HG02884 (cell line): Measurements from ENCODE around the gene PAK2.
"Not testable (repeated sequence)": the region's sequence is repeated elsewhere in the genome, so short reads cannot be mapped to it uniquely, and the experiment has no call there.

ENCODE experiments used
- ATAC-seq: cut with Tn5 transposase; IDR thresholded peaks from one replicate; pipeline ENCODE4 v1.9.1; 2021; ENCODE audit warnings: mild to moderate bottlenecking, moderate library complexity; ENCODE audit not compliant: unreplicated experiment

The PAK2 gene

GRCh38 chr3:196735751-196736150, 3.9 kb upstream of the PAK2 start:
- no peak for ATAC-seq

GRCh38 chr3:196736670-196737374, 2.8 kb upstream of the PAK2 start:
- ATAC-seq, result no peak

- ATAC-seq, result no peak
Observed at GRCh38 chr3:196737655-196738054, 2.0 kb upstream of the PAK2 start.

- ATAC-seq, result no peak
Observed at GRCh38 chr3:196740481-196741248, 1.0 kb downstream of the PAK2 start.

GRCh38 chr3:196741249-196741889, 1.7 kb downstream of the PAK2 start:
- ATAC-seq, result no peak

- ATAC-seq, result not testable (repeated sequence)
Observed at GRCh38 chr3:196743569-196743968, 3.9 kb downstream of the PAK2 start.

- no peak for ATAC-seq
Observed at GRCh38 chr3:196749125-196749524, 9.5 kb downstream of the PAK2 start.

GRCh38 chr3:196753201-196753600, 13.5 kb downstream of the PAK2 start:
- ATAC-seq, result no peak

GRCh38 chr3:196754091-196754981, 14.7 kb downstream of the PAK2 start:
- no peak for ATAC-seq

GRCh38 chr3:196756732-196757131, 17.1 kb downstream of the PAK2 start:
- no peak for ATAC-seq

- no peak for ATAC-seq
Observed at GRCh38 chr3:196757876-196758739, 18.5 kb downstream of the PAK2 start.

- ATAC-seq, result no peak
Observed at GRCh38 chr3:196763179-196763578, 23.5 kb downstream of the PAK2 start.

- no peak for ATAC-seq
Observed at GRCh38 chr3:196765454-196765853, 25.8 kb downstream of the PAK2 start.

- ATAC-seq, result no peak
Observed at GRCh38 chr3:196771067-196771466, 31.4 kb downstream of the PAK2 start.

GRCh38 chr3:196772102-196772501, 32.4 kb downstream of the PAK2 start:
- no peak for ATAC-seq

- no peak for ATAC-seq
Observed at GRCh38 chr3:196772897-196773296, 33.2 kb downstream of the PAK2 start.

GRCh38 chr3:196774191-196774820, 34.6 kb downstream of the PAK2 start:
- no peak for ATAC-seq

- ATAC-seq, result no peak
Observed at GRCh38 chr3:196774848-196775422, 35.3 kb downstream of the PAK2 start.

GRCh38 chr3:196775938-196776337, 36.3 kb downstream of the PAK2 start:
- no peak for ATAC-seq
